Measurements from ENCODE around the gene SLC22A23. TPM values are rescaled to one million over a fixed set of nuclear protein-coding genes. Genes with fewer than 3 reads are reported as not detected.
A peak's percentile ranks its signal among the peaks of the same experiment; 100 is the strongest.

SLC22A23 gene
- total RNA-seq, 1 donor from 2014 or later = 10.3 TPM

- ATAC-seq = no peak
- no peak for DNase-seq (ENCODE audit: low spot score)
- intact Hi-C loops (cut with DNase I) = loop anchor here (10.0 kb wide), 1 partner anchor 167 kb away; no protein-coding TSS in a partner anchor
Measured at GRCh38 chr6:3451498-3451897, 5.4 kb downstream of the SLC22A23 start.

- peak; percentile 34 for ATAC-seq
- intact Hi-C loops (cut with DNase I) = loop anchor here (10.0 kb wide), 1 partner anchor 166 kb away; no protein-coding TSS in a partner anchor
- DNase-seq (ENCODE audit: low spot score) = no peak
Measured at GRCh38 chr6:3450888-3451287, 6.0 kb downstream of the SLC22A23 start.

- intact Hi-C loops (cut with DNase I) = loop anchor here (10.0 kb wide), 1 partner anchor 165 kb away; no protein-coding TSS in a partner anchor
- DNase-seq (ENCODE audit: low spot score) (no peak), ATAC-seq (no peak)
Measured at GRCh38 chr6:3449750-3450305, 7.0 kb downstream of the SLC22A23 start.

GRCh38 chr6:3449321-3449720 is 7.5 kb downstream of the SLC22A23 start:
- intact Hi-C loops (cut with DNase I) = no loop called here
- ATAC-seq = no peak
- DNase-seq (ENCODE audit: low spot score) = no peak

- ATAC-seq = no peak
- intact Hi-C loops (cut with DNase I) = no loop called here
- no peak for DNase-seq (ENCODE audit: low spot score)
Measured at GRCh38 chr6:3447005-3447404, 9.8 kb downstream of the SLC22A23 start.

GRCh38 chr6:3446184-3446583 is 10.7 kb downstream of the SLC22A23 start:
- DNase-seq (ENCODE audit: low spot score) = no peak
- intact Hi-C loops (cut with DNase I) = no loop called here
- ATAC-seq = no peak

- intact Hi-C loops (cut with DNase I) = no loop called here
- ATAC-seq (no peak), DNase-seq (ENCODE audit: low spot score) (no peak)
Measured at GRCh38 chr6:3444276-3445088, 12.4 kb downstream of the SLC22A23 start.

GRCh38 chr6:3443221-3443515 is 13.7 kb downstream of the SLC22A23 start:
- DNase-seq (ENCODE audit: low spot score) = no peak
- no peak for ATAC-seq
- intact Hi-C loops (cut with DNase I) = no loop called here

- intact Hi-C loops (cut with DNase I) = no loop called here
- DNase-seq (ENCODE audit: low spot score) = no peak
- no peak for ATAC-seq
Measured at GRCh38 chr6:3442431-3443220, 14.2 kb downstream of the SLC22A23 start.

- no peak for ATAC-seq
- intact Hi-C loops (cut with DNase I) = no loop called here
- no peak for DNase-seq (ENCODE audit: low spot score)
Measured at GRCh38 chr6:3440911-3441310, 15.9 kb downstream of the SLC22A23 start.

- ATAC-seq (no peak), DNase-seq (ENCODE audit: low spot score) (no peak)
- intact Hi-C loops (cut with DNase I) = no loop called here
Measured at GRCh38 chr6:3439961-3440360, 16.9 kb downstream of the SLC22A23 start.

GRCh38 chr6:3438190-3439167 is 18.4 kb downstream of the SLC22A23 start:
- no peak for DNase-seq (ENCODE audit: low spot score)

GRCh38 chr6:3433005-3433404 is 23.8 kb downstream of the SLC22A23 start:
- ATAC-seq (peak; percentile 22), DNase-seq (ENCODE audit: low spot score) (no peak)
- intact Hi-C loops (cut with DNase I) = no loop called here

More at GRCh38 chr6:3438190-3439167, 18.4 kb downstream of the SLC22A23 start:
- ATAC-seq = peak; percentile 59
- intact Hi-C loops (cut with DNase I) = no loop called here

- no peak for DNase-seq (ENCODE audit: low spot score)
- intact Hi-C loops (cut with DNase I) = no loop called here
- ATAC-seq = no peak
Measured at GRCh38 chr6:3432416-3432815, 24.4 kb downstream of the SLC22A23 start.

- DNase-seq (ENCODE audit: low spot score) = no peak
- no peak for ATAC-seq
- intact Hi-C loops (cut with DNase I) = no loop called here
Measured at GRCh38 chr6:3431994-3432393, 24.9 kb downstream of the SLC22A23 start.

GRCh38 chr6:3429211-3429610 is 27.6 kb downstream of the SLC22A23 start:
- intact Hi-C loops (cut with DNase I) = no loop called here
- DNase-seq (ENCODE audit: low spot score) = no peak

GRCh38 chr6:3428700-3429099 is 28.1 kb downstream of the SLC22A23 start:
- ATAC-seq (no peak), DNase-seq (ENCODE audit: low spot score) (no peak)
- intact Hi-C loops (cut with DNase I) = no loop called here

More at GRCh38 chr6:3429211-3429610, 27.6 kb downstream of the SLC22A23 start:
- ATAC-seq = no peak

GRCh38 chr6:3428247-3428646 is 28.6 kb downstream of the SLC22A23 start:
- ATAC-seq = no peak

GRCh38 chr6:3427687-3428085 is 29.2 kb downstream of the SLC22A23 start:
- DNase-seq (ENCODE audit: low spot score) (no peak), ATAC-seq (peak; percentile 55)
- intact Hi-C loops (cut with DNase I) = no loop called here

More at GRCh38 chr6:3428247-3428646, 28.6 kb downstream of the SLC22A23 start:
- intact Hi-C loops (cut with DNase I) = no loop called here
- DNase-seq (ENCODE audit: low spot score) = no peak
